OCI-LY1 (cell line): ENCODE results near the gene TMC7.

Experiments used
- H2AFZ ChIP-seq: fragments of 200-600 bp; sonication (generic), shearing (Covaris generic); 2 replicates; pipeline ENCODE4 v1.6.0; 2014; ENCODE audit warnings: antibody characterized with exemption, mild to moderate bottlenecking, low read length
- H3F3A ChIP-seq: fragments of 200-600 bp; sonication (generic), shearing (Covaris generic); 2 replicates; pipeline ENCODE4 v1.6.0; 2014; ENCODE audit warnings: mild to moderate bottlenecking, antibody characterized with exemption, low read length, moderate library complexity; ENCODE audit not compliant: insufficient read depth
- H3K27ac ChIP-seq: fragments of 200-600 bp; sonication (generic); 2 replicates; pipeline ENCODE4 v1.5.1; 2014; ENCODE audit warnings: low read length, mixed run types, mild to moderate bottlenecking, low read depth; ENCODE audit not compliant: poor library complexity, severe bottlenecking
- H3K27me3 ChIP-seq: fragments of 200-600 bp; sonication (generic); 2 replicates; pipeline ENCODE4 v1.6.0; 2014; ENCODE audit warnings: antibody characterized with exemption, mild to moderate bottlenecking, low read length, moderate library complexity; ENCODE audit not compliant: insufficient read depth
- H3K36me3 ChIP-seq: fragments of 200-600 bp; sonication (generic); 2 replicates; pipeline ENCODE4 v1.6.1; 2014; ENCODE audit warnings: mild to moderate bottlenecking, antibody characterized with exemption, low read length, moderate library complexity, mixed read lengths; ENCODE audit not compliant: insufficient read depth
- H3K4me1 ChIP-seq: fragments of 200-600 bp; sonication (generic); 2 replicates; pipeline ENCODE4 v1.5.1; 2014; ENCODE audit warnings: mild to moderate bottlenecking, low read length, moderate library complexity; ENCODE audit not compliant: insufficient read depth, severe bottlenecking
- H3K4me2 ChIP-seq: fragments of 200-600 bp; sonication (generic), shearing (Covaris generic); 2 replicates; pipeline ENCODE4 v1.6.1; 2014; ENCODE audit warnings: low read length
- H3K4me3 ChIP-seq: fragments of 200-600 bp; sonication (generic); 2 replicates; pipeline ENCODE4 v1.5.1; 2014; ENCODE audit warnings: low read length, low read depth, mild to moderate bottlenecking, mixed read lengths; ENCODE audit not compliant: poor library complexity, severe bottlenecking
- H3K79me2 ChIP-seq: fragments of 200-600 bp; shearing (Covaris generic); 2 replicates; pipeline ENCODE4 v1.6.1; 2016; ENCODE audit warnings: mixed run types, low read length, mixed read lengths; ENCODE audit not compliant: insufficient read depth
- H3K9ac ChIP-seq: fragments of 200-600 bp; sonication (generic), shearing (Covaris generic); 2 replicates; pipeline ENCODE4 v1.6.1; 2014; ENCODE audit warnings: mild to moderate bottlenecking, low read length, mixed read lengths
- H3K9me2 ChIP-seq: fragments of 200-600 bp; sonication (generic), shearing (Covaris generic); 2 replicates; pipeline ENCODE4 v1.6.1; 2014; ENCODE audit warnings: low read depth, mild to moderate bottlenecking, low read length, mixed read lengths
- H3K9me3 ChIP-seq: fragments of 200-600 bp; shearing (Covaris generic); 2 replicates; pipeline ENCODE4 v1.6.1; 2014; ENCODE audit warnings: low read length, mixed read lengths
- H4K20me1 ChIP-seq: fragments of 200-600 bp; sonication (generic), shearing (Covaris generic); 2 replicates; pipeline ENCODE4 v1.6.0; 2016; ENCODE audit warnings: mild to moderate bottlenecking, low read length; ENCODE audit not compliant: insufficient read depth
- EZH2 ChIP-seq: fragments of 200-600 bp; sonication (generic), shearing (Covaris generic); IDR thresholded peaks from 2 replicates; pipeline ENCODE4 v1.8.0; 2017; ENCODE audit warnings: borderline replicate concordance, mixed run types, mild to moderate bottlenecking, antibody characterized with exemption, low read length, moderate library complexity, mixed read lengths
- TF ChIP-seq, protein P1 (sequence below): fragments of 200-600 bp; sonication (generic), shearing (Covaris generic); IDR thresholded peaks from 2 replicates; pipeline ENCODE4 v1.5.1; 2017; ENCODE audit warnings: mild to moderate bottlenecking, antibody characterized with exemption, low read length, moderate library complexity, mixed read lengths

Gene TMC7

DNA sequence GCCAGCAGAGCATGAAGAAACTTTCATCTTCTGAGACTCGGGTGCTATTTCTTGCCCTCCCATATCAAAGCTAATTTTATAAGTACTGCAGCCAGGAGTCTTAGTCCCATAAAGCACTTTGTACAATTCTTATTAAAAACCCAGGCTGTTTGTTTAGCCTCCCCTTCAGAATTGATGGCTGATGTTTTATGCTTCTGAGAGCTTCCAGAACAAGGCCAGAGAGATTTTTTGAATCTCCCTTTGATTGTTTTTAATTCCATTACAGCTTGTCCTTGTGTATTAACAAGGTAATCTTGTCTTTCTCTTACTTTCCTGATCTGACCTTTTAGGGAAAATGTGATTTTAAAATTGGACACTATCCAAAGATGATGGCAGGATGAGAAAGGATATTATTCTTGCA lies 99.9 kb downstream of the TMC7 start:
- no peak overlapping the region for H3K4me3 ChIP-seq
- no peak for TF ChIP-seq EZH2
- H3F3A ChIP-seq: no peaks in the 10 kb centered on the region
- no peaks in the 10 kb centered on the region; the same call in 1 of the 2 replicates for H3K9me3 ChIP-seq
- H3K36me3 ChIP-seq: peaks cover 29% of the 10 kb centered on the region
- H3K4me2 ChIP-seq: no peak overlapping the region
- H3K27me3 ChIP-seq: no peaks in the 10 kb centered on the region
- no peak overlapping the region for H2AFZ ChIP-seq
- no peak overlapping the region for H3K27ac ChIP-seq
- peaks cover 8% of the 10 kb centered on the region for H3K4me1 ChIP-seq
- no peaks in the 10 kb centered on the region for H4K20me1 ChIP-seq
- H3K79me2 ChIP-seq: no peaks in the 10 kb centered on the region
- no peaks in the 10 kb centered on the region for H3K9me2 ChIP-seq
- no peak overlapping the region for H3K9ac ChIP-seq

DNA sequence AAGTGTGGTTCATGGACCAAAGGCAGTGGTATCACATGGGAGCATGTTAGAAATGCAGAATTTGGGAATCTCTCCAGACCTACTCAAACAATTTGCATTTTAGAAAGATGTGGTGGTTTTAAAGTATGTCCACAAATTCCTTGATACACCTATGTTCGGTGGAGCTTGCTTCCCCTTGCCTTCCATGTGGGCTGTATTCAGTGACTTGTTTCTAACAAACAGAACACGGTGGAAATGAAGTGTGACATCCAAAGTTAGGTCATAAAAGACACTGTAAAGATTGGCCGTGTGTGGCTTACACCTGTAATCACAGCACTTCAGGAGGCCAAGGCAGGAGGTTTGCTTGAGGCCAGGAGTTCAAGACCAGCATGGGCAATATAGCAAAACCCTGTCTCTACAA lies 100.4 kb downstream of the TMC7 start:
- Histone ChIP-seq H3K9ac (no peak overlapping the region), H3K4me2 (no peak overlapping the region), H3K27ac (no peak overlapping the region), H3K36me3 (peaks cover 25% of the 10 kb centered on the region), H3K27me3 (no peaks in the 10 kb centered on the region), H2AFZ (no peak overlapping the region), H3K4me1 (peaks cover 8% of the 10 kb centered on the region), H3K79me2 (no peaks in the 10 kb centered on the region), H3K9me3 (no peaks in the 10 kb centered on the region; the same call in 1 of the 2 replicates), H3F3A (no peaks in the 10 kb centered on the region), H3K4me3 (no peak overlapping the region), H3K9me2 (no peaks in the 10 kb centered on the region), H4K20me1 (no peaks in the 10 kb centered on the region)
- TF ChIP-seq, protein P1, sequence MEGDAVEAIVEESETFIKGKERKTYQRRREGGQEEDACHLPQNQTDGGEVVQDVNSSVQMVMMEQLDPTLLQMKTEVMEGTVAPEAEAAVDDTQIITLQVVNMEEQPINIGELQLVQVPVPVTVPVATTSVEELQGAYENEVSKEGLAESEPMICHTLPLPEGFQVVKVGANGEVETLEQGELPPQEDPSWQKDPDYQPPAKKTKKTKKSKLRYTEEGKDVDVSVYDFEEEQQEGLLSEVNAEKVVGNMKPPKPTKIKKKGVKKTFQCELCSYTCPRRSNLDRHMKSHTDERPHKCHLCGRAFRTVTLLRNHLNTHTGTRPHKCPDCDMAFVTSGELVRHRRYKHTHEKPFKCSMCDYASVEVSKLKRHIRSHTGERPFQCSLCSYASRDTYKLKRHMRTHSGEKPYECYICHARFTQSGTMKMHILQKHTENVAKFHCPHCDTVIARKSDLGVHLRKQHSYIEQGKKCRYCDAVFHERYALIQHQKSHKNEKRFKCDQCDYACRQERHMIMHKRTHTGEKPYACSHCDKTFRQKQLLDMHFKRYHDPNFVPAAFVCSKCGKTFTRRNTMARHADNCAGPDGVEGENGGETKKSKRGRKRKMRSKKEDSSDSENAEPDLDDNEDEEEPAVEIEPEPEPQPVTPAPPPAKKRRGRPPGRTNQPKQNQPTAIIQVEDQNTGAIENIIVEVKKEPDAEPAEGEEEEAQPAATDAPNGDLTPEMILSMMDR: no peak
- TF ChIP-seq EZH2: no peak

DNA sequence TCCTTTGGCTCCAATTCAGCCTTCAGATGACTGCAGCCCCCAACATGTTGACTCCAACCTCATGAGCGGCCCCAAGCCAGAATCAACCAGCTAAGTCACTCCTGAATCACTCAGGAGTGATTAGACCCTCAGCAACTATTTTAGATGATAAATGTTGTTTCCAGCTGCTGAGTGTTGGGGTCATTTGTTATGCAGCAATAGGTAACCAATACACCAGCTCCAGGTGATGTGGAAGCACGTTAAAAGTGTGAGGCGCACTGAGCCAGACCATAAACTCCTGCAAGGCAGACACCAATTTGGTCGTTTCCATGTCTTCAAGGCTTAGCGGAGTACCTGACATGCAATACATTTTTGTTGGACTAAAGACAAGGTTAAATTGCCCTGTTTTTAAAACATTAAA lies 101.1 kb downstream of the TMC7 start:
- peaks cover 8% of the 10 kb centered on the region for H3K4me1 ChIP-seq
- no peak overlapping the region for H3K9ac ChIP-seq
- H3K36me3 ChIP-seq: peaks cover 17% of the 10 kb centered on the region
- no peak overlapping the region for H3K4me2 ChIP-seq
- H3F3A ChIP-seq: no peaks in the 10 kb centered on the region
- no peaks in the 10 kb centered on the region for H3K9me2 ChIP-seq
- no peak overlapping the region for H3K4me3 ChIP-seq
- H2AFZ ChIP-seq: no peak overlapping the region
- no peak for TF ChIP-seq EZH2
- TF ChIP-seq, protein P1: no peak
- no peaks in the 10 kb centered on the region; the same call in 1 of the 2 replicates for H3K9me3 ChIP-seq
- no peak overlapping the region for H3K27ac ChIP-seq
- no peaks in the 10 kb centered on the region for H3K27me3 ChIP-seq
- H3K79me2 ChIP-seq: no peaks in the 10 kb centered on the region
- no peaks in the 10 kb centered on the region for H4K20me1 ChIP-seq

DNA sequence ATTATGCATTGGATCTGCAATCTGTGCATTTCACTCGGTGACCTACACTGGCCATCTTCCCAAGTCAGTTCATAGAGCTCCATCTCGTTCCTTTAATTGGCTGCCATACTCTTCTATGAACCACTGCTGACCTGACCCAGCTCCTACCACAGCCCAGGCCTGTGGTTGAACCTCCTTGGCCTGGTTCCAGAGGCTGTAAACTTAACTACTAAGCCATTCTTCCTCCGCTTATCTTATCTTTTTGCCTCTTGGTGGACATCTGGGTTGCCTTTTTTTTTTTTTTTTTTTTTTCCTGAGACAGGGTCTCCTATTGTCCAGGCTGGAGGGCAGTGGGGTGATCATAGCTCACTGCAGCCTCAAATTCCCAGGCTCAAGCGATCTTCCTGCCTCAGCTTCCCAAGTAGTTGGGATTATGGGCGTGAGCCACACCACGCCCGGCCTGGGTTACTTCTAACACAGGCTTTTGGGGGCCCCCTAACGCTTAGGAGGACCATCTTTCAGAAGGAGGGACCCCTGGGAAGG lies 102.0 kb downstream of the TMC7 start:
- no peaks in the 10 kb centered on the region for H3K9me2 ChIP-seq
- no peak overlapping the region for H3K4me2 ChIP-seq
- H4K20me1 ChIP-seq: no peaks in the 10 kb centered on the region
- no peak overlapping the region for H3K9ac ChIP-seq
- H3K27ac ChIP-seq: no peak overlapping the region
- no peak for TF ChIP-seq EZH2
- TF ChIP-seq, protein P1: no peak
- no peaks in the 10 kb centered on the region; the same call in 1 of the 2 replicates for H3K9me3 ChIP-seq
- H3K79me2 ChIP-seq: no peaks in the 10 kb centered on the region
- no peak overlapping the region for H3K4me3 ChIP-seq
- H3K4me1 ChIP-seq: peaks cover 8% of the 10 kb centered on the region
- H3K36me3 ChIP-seq: peaks cover 14% of the 10 kb centered on the region
- H2AFZ ChIP-seq: no peak overlapping the region
- no peaks in the 10 kb centered on the region for H3K27me3 ChIP-seq
- no peaks in the 10 kb centered on the region for H3F3A ChIP-seq
